Activated T-cell treated with anti-CD3 and anti-CD28 coated beads, Interleukin-2, amount 50 U/mL, for 4 hours (primary cell): Measurements from ENCODE around the gene USP20. TPM values are rescaled to one million over a fixed set of nuclear protein-coding genes. Genes with fewer than 3 reads are reported as not detected.
"Not testable (repeated sequence)": the region's sequence is repeated elsewhere in the genome, so short reads cannot be mapped to it uniquely, and the experiment has no call there.

Experiments
- ATAC-seq, 2 donors: fragments of 200-7000 bp; cut with Tn5 transposase; one replicate each; pipeline ENCODE4 v1.10.0; 2021
- DNase-seq: peaks from one replicate; pipeline ENCODE4 v3.0.0-alpha.2; 2020
- H3K27me3 Mint-ChIP-seq: one replicate; pipeline ENCODE4 v1.8.0; 2021; ENCODE audit warnings: low read depth, mixed read lengths
- H3K36me3 Mint-ChIP-seq: one replicate; pipeline ENCODE4 v1.8.0; 2022; ENCODE audit warnings: mixed read lengths; ENCODE audit not compliant: insufficient read depth
- H3K4me1 Mint-ChIP-seq: one replicate; pipeline ENCODE4 v1.8.0; 2021; ENCODE audit warnings: low read depth, mixed read lengths
- H3K4me3 Mint-ChIP-seq: one replicate; pipeline ENCODE4 v1.8.0; 2021; ENCODE audit warnings: mild to moderate bottlenecking, moderate library complexity, mixed read lengths
- H3K9me3 Mint-ChIP-seq: one replicate; pipeline ENCODE4 v1.8.0; 2021; ENCODE audit warnings: mixed read lengths
- total RNA-seq, 3 donors: library from RNA; stranded (reverse); gene quantifications; one replicate each; pipeline ENCODE4 v1.2.1, GENCODE V29; 2021

Gene USP20
- total RNA-seq, 3 donors from 2014 or later = 39.1 to 48.4 (median 47.0) TPM

GRCh38 chr9:129881547-129882324, 46.5 kb downstream of the USP20 start:
- Mint-ChIP-seq H3K36me3 (peaks cover 7% of the 10 kb centered on the region), H3K4me1 (peaks cover 32% of the 10 kb centered on the region), H3K4me3 (no peak overlapping the region), H3K27me3 (no peaks in the 10 kb centered on the region), H3K9me3 (no peaks in the 10 kb centered on the region)
- no peak for DNase-seq
- ATAC-seq = no peak

GRCh38 chr9:129884220-129885017, 49.2 kb downstream of the USP20 start:
- ATAC-seq (peak; percentile 58 to 63), DNase-seq (peak; percentile 94)
- H3K27me3 Mint-ChIP-seq = no peaks in the 10 kb centered on the region
- peaks cover 4% of the 10 kb centered on the region for H3K36me3 Mint-ChIP-seq
- peak overlapping the region; percentile 81 for H3K4me3 Mint-ChIP-seq
- peaks cover 55% of the 10 kb centered on the region for H3K4me1 Mint-ChIP-seq
- H3K9me3 Mint-ChIP-seq = no peaks in the 10 kb centered on the region

- Mint-ChIP-seq H3K4me1 (peaks cover 62% of the 10 kb centered on the region), H3K36me3 (peaks cover 11% of the 10 kb centered on the region), H3K4me3 (peak overlapping the region; percentile 81), H3K27me3 (no peaks in the 10 kb centered on the region), H3K9me3 (no peaks in the 10 kb centered on the region)
- no peak for DNase-seq
- peak in 1 of 2 donors; percentile 3 for ATAC-seq
Observed at GRCh38 chr9:129885018-129885669, 49.9 kb downstream of the USP20 start.

- Mint-ChIP-seq H3K27me3 (no peaks in the 10 kb centered on the region), H3K4me1 (peaks cover 66% of the 10 kb centered on the region), H3K4me3 (peak overlapping the region; percentile 81), H3K9me3 (no peaks in the 10 kb centered on the region), H3K36me3 (peaks cover 11% of the 10 kb centered on the region)
- DNase-seq = peak; percentile 91
- peak; percentile 36 for ATAC-seq
Observed at GRCh38 chr9:129885670-129886106, 50.4 kb downstream of the USP20 start.

GRCh38 chr9:129886226-129887174, 51.2 kb downstream of the USP20 start:
- Mint-ChIP-seq H3K36me3 (peaks cover 12% of the 10 kb centered on the region), H3K4me1 (peaks cover 73% of the 10 kb centered on the region), H3K9me3 (no peaks in the 10 kb centered on the region), H3K27me3 (no peaks in the 10 kb centered on the region), H3K4me3 (peak overlapping the region; percentile 81)
- DNase-seq (peak; percentile 50), ATAC-seq (no peak)

- peak; percentile 17 to 21 for ATAC-seq
- H3K9me3 Mint-ChIP-seq = no peaks in the 10 kb centered on the region
Observed at GRCh38 chr9:129887334-129888292, 52.4 kb downstream of the USP20 start.

GRCh38 chr9:129888293-129889121, 53.2 kb downstream of the USP20 start:
- peak; percentile 84 for DNase-seq
- peak; percentile 58 to 59 for ATAC-seq
- Mint-ChIP-seq H3K9me3 (no peaks in the 10 kb centered on the region), H3K4me3 (peak overlapping the region; percentile 81), H3K27me3 (no peaks in the 10 kb centered on the region), H3K4me1 (peaks cover 90% of the 10 kb centered on the region), H3K36me3 (peaks cover 16% of the 10 kb centered on the region)

More at GRCh38 chr9:129887334-129888292, 52.4 kb downstream of the USP20 start:
- Mint-ChIP-seq H3K36me3 (peaks cover 12% of the 10 kb centered on the region), H3K4me1 (peaks cover 84% of the 10 kb centered on the region), H3K4me3 (peak overlapping the region; percentile 81), H3K27me3 (no peaks in the 10 kb centered on the region)
- DNase-seq = peak; percentile 70

GRCh38 chr9:129889122-129889940, 54.1 kb downstream of the USP20 start:
- DNase-seq (no peak), ATAC-seq (no peak)
- H3K36me3 Mint-ChIP-seq = peaks cover 22% of the 10 kb centered on the region
- peak overlapping the region; percentile 81 for H3K4me3 Mint-ChIP-seq
- no peaks in the 10 kb centered on the region for H3K27me3 Mint-ChIP-seq
- H3K9me3 Mint-ChIP-seq = no peaks in the 10 kb centered on the region
- peaks cover 88% of the 10 kb centered on the region for H3K4me1 Mint-ChIP-seq

- ATAC-seq = peak; percentile 5 to 7
- Mint-ChIP-seq H3K4me1 (peaks cover 91% of the 10 kb centered on the region), H3K4me3 (peak overlapping the region; percentile 81), H3K9me3 (no peaks in the 10 kb centered on the region), H3K27me3 (no peaks in the 10 kb centered on the region), H3K36me3 (peaks cover 28% of the 10 kb centered on the region)
- peak; percentile 67 for DNase-seq
Observed at GRCh38 chr9:129889941-129890717, 54.9 kb downstream of the USP20 start.

GRCh38 chr9:129890718-129891299, 55.6 kb downstream of the USP20 start:
- H3K4me3 Mint-ChIP-seq = peak overlapping the region; percentile 81
- H3K27me3 Mint-ChIP-seq, ATAC-seq, DNase-seq, H3K9me3 Mint-ChIP-seq: not testable (repeated sequence)
- H3K36me3 Mint-ChIP-seq = peaks cover 33% of the 10 kb centered on the region
- H3K4me1 Mint-ChIP-seq = peaks cover 91% of the 10 kb centered on the region
